Measurements from ENCODE around the gene BUD23.

GRCh38 chr7:73688288-73688687 is 4.9 kb downstream of the BUD23 start:
- TF ChIP-seq, protein P1, sequence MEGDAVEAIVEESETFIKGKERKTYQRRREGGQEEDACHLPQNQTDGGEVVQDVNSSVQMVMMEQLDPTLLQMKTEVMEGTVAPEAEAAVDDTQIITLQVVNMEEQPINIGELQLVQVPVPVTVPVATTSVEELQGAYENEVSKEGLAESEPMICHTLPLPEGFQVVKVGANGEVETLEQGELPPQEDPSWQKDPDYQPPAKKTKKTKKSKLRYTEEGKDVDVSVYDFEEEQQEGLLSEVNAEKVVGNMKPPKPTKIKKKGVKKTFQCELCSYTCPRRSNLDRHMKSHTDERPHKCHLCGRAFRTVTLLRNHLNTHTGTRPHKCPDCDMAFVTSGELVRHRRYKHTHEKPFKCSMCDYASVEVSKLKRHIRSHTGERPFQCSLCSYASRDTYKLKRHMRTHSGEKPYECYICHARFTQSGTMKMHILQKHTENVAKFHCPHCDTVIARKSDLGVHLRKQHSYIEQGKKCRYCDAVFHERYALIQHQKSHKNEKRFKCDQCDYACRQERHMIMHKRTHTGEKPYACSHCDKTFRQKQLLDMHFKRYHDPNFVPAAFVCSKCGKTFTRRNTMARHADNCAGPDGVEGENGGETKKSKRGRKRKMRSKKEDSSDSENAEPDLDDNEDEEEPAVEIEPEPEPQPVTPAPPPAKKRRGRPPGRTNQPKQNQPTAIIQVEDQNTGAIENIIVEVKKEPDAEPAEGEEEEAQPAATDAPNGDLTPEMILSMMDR (IDR thresholded peaks at IDR 0.05), result no peak
- TF ChIP-seq POLR2A (IDR thresholded peaks at IDR 0.05), result no peak

Data from upper lobe of left lung (tissue), 4 donors.